Measurements from ENCODE around the gene AQP12A.
"Not testable (repeated sequence)": the region's sequence is repeated elsewhere in the genome, so short reads cannot be mapped to it uniquely, and the experiment has no call there.

AQP12A gene

DNA sequence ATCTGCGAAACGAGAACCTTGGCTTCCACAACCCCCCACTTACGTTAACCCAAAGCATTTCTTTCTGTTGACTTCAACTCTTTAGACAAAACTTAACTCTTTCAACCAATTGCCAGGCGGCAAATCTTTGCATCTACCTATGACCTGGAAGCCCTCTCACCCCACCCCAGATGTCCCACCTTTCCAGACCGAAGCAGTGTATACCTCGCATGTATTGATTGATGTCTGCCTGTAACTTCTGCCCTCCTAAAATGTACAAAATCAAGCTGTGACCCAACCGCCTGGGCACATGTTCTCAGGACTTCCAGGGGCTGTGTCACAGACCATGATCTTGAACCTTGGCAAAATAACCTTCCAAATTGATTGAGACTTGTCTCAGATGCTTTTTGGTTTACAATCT, 21.3 kb upstream of the AQP12A start:
- no peaks in the 10 kb centered on the region for H3K9me3 ChIP-seq (ENCODE audit: severe bottlenecking)
- H3K36me3 ChIP-seq = no peaks in the 10 kb centered on the region
- no peak for DNase-seq
- TF ChIP-seq CTCF (IDR thresholded peaks at IDR 0.05; ENCODE audit: low read depth, low read length) = no peak
- no peak overlapping the region for H3K27ac ChIP-seq
- H3K27me3 ChIP-seq (ENCODE audit: insufficient read depth, low read depth, severe bottlenecking) = peaks cover 8% of the 10 kb centered on the region
- no peak overlapping the region for H3K4me3 ChIP-seq (ENCODE audit: low read depth, low read length)

DNA sequence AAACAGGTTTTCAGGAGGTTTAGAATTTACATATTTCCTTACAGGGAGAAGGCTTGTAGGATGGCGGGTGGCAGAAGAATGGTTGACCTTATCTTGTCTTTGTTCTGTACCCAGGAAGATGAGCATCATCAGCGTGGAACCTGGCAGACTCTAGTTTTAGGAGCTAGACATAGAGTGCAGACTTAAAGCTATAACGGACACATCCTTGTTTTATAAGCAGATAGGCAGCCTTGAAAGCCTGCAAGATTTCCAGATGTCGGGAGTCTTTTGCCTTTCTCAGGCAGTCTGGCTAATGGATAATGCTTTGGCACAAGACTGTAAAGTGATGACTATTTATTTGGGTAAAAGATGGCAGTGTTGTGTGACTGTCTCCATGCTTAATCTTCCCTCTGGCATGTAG, 20.7 kb upstream of the AQP12A start:
- Histone ChIP-seq H3K4me3 (ENCODE audit: low read depth, low read length) (no peak overlapping the region), H3K36me3 (no peaks in the 10 kb centered on the region), H3K27me3 (ENCODE audit: insufficient read depth, low read depth, severe bottlenecking) (peaks cover 8% of the 10 kb centered on the region), H3K27ac (no peak overlapping the region), H3K9me3 (ENCODE audit: severe bottlenecking) (no peaks in the 10 kb centered on the region)
- no peak for DNase-seq
- no peak for TF ChIP-seq CTCF (IDR thresholded peaks at IDR 0.05; ENCODE audit: low read depth, low read length)

DNA sequence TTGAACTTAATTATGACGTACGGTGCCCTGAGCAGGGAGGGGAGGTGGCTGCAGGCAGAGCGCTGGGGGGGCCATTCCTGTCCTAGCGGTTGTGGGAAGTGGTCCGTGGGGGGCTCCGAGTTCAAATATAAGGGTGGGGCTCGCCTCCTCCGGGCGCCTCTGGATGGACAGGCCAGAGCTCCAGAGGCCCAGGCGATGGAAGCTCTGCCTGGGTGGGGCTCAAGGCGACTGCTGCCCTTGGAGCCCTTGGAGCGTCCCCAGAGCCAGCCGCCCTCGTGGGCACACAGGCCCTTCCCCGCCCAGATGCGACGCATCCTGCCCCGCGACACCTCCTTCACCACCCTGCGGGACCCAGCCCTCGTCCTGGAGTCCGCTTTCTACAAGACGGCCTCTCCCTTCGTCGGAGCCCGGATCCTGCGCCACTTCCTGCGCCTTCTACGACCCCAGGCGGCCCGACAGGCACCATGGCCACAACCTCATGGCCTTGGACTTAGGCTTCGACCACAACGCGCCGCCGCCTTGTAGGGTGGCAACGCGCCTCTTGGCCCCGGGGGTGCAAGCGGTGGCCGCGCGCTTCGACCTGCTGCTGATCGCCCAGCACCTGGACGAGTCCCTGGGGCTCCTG, 19.5 kb upstream of the AQP12A start:
- Histone ChIP-seq H3K4me3 (ENCODE audit: low read depth, low read length) (no peak overlapping the region), H3K36me3 (no peaks in the 10 kb centered on the region), H3K9me3 (ENCODE audit: severe bottlenecking) (no peaks in the 10 kb centered on the region), H3K27me3 (ENCODE audit: insufficient read depth, low read depth, severe bottlenecking) (peaks cover 3% of the 10 kb centered on the region), H3K27ac (no peak overlapping the region)
- TF ChIP-seq CTCF (IDR thresholded peaks at IDR 0.05; ENCODE audit: low read depth, low read length) = no peak
- no peak for DNase-seq

GRCh38 chr2:240672701-240673190, 18.9 kb upstream of the AQP12A start:
- DNase-seq = no peak
- H3K27ac ChIP-seq = no peak overlapping the region
- no peaks in the 10 kb centered on the region for H3K27me3 ChIP-seq (ENCODE audit: insufficient read depth, low read depth, severe bottlenecking)
- no peaks in the 10 kb centered on the region for H3K9me3 ChIP-seq (ENCODE audit: severe bottlenecking)
- no peaks in the 10 kb centered on the region for H3K36me3 ChIP-seq
- no peak overlapping the region for H3K4me3 ChIP-seq (ENCODE audit: low read depth, low read length)
- TF ChIP-seq CTCF (IDR thresholded peaks at IDR 0.05; ENCODE audit: low read depth, low read length) = no peak

GRCh38 chr2:240674461-240675184, 17.0 kb upstream of the AQP12A start:
- H3K9me3 ChIP-seq (ENCODE audit: severe bottlenecking); H3K4me3 ChIP-seq (ENCODE audit: low read depth, low read length); DNase-seq; H3K27ac ChIP-seq; H3K36me3 ChIP-seq; H3K27me3 ChIP-seq (ENCODE audit: insufficient read depth, low read depth, severe bottlenecking): not testable (repeated sequence)

GRCh38 chr2:240675345-240675744, 16.3 kb upstream of the AQP12A start:
- not testable (repeated sequence) for H3K4me3 ChIP-seq (ENCODE audit: low read depth, low read length); H3K27me3 ChIP-seq (ENCODE audit: insufficient read depth, low read depth, severe bottlenecking); H3K36me3 ChIP-seq; H3K27ac ChIP-seq; DNase-seq; H3K9me3 ChIP-seq (ENCODE audit: severe bottlenecking)

GRCh38 chr2:240678043-240678442, 13.6 kb upstream of the AQP12A start:
- not testable (repeated sequence) for DNase-seq; H3K4me3 ChIP-seq (ENCODE audit: low read depth, low read length); H3K36me3 ChIP-seq; H3K27me3 ChIP-seq (ENCODE audit: insufficient read depth, low read depth, severe bottlenecking); H3K27ac ChIP-seq; H3K9me3 ChIP-seq (ENCODE audit: severe bottlenecking)

DNA sequence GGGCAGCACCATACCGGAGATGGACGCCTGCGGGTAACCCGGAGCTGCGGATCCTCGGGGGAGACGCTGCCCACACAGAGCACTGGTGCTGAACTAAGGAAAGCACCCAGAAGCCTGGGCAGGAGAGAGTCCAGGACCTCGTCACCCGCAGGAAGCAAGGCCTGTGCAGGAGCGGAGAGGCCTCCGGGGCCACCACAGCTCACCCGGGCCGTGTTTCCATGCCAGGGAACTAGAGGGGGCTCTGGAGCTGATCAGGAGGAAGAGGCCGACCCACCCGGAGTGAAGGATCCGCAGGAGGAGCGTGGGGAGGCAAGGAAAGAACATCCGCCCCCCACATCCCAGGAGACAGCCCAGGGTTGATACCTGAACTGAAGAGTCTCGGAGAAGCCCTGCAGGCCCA, 12.8 kb upstream of the AQP12A start:
- H3K9me3 ChIP-seq (ENCODE audit: severe bottlenecking); H3K4me3 ChIP-seq (ENCODE audit: low read depth, low read length); H3K36me3 ChIP-seq; DNase-seq; H3K27me3 ChIP-seq (ENCODE audit: insufficient read depth, low read depth, severe bottlenecking); H3K27ac ChIP-seq: not testable (repeated sequence)

- not testable (repeated sequence) for DNase-seq; H3K27me3 ChIP-seq (ENCODE audit: insufficient read depth, low read depth, severe bottlenecking); H3K36me3 ChIP-seq; H3K27ac ChIP-seq; H3K9me3 ChIP-seq (ENCODE audit: severe bottlenecking); H3K4me3 ChIP-seq (ENCODE audit: low read depth, low read length)
Measured at GRCh38 chr2:240680185-240680584, 11.5 kb upstream of the AQP12A start.

DNA sequence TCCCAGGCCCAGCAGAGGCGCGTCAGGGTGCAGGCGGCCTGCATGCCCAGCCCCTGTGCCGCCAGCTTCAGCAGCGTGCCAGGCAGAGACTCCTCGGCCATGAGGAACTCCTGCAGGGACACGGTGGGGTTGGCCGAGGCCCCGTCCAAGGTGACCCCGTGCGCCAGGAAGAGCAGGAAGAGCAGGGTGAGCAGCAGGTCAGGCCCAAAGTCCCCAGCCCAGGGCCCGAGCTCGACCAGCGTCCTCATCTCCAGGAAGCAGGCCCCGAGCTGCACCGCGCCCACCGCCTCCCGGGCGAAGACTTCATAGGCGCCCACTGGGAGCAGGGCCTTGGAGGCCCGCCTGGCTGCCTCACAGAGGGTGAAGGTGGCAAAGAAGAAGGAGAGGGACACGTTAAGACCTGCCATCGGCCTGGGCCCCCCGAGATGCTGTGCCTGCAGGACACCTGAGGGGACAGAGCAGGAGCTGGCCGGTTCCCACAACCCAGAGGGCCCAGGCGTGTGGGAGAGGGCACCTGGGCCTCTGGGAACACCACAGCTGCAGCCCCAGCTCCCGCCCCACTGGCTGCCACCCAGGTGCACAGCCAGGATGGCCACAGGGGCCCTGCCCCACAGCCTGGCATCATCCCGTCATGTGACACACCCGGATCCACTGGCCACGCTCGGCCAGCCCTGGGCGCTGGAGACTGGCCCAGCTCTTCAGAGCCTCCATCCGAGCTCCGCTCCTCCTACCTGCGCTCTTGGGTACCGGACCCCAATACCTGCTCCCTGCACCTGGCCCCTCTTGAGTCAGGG, 9.0 kb upstream of the AQP12A start, which contains the start of gene AQP12B:
Gene AQP12B (minus strand): TSS at position 455 of the 794 bp plus-strand sequence. CDS start 48 bp downstream, at position 407.
- not testable (repeated sequence) for H3K4me3 ChIP-seq (ENCODE audit: low read depth, low read length); DNase-seq; H3K27ac ChIP-seq; H3K36me3 ChIP-seq; H3K27me3 ChIP-seq (ENCODE audit: insufficient read depth, low read depth, severe bottlenecking); H3K9me3 ChIP-seq (ENCODE audit: severe bottlenecking)
